Lower lobe of right lung (tissue), 2 donors: ENCODE results near the gene ADAD1. TPM values are rescaled to one million over a fixed set of nuclear protein-coding genes. Genes with fewer than 3 reads are reported as not detected.

Experiments
- ATAC-seq, 2 donors: fragments of 200-7000 bp; cut with Tn5 transposase; one replicate each; pipeline ENCODE4 v1.9.1; 2020 to 2022; ENCODE audit warnings: mild to moderate bottlenecking in 2 of 2, moderate library complexity in 2 of 2
- DNase-seq: peaks from one replicate; pipeline ENCODE4 v3.0.0-alpha.2; 2020
- H3K27ac ChIP-seq: fragments of 200-600 bp; one replicate; pipeline ENCODE4 v1.8.0; 2022
- H3K27me3 ChIP-seq: fragments of 200-600 bp; one replicate; pipeline ENCODE4 v1.8.0; 2022; ENCODE audit warnings: low read depth
- H3K36me3 ChIP-seq: fragments of 200-600 bp; one replicate; pipeline ENCODE4 v1.8.0; 2022; ENCODE audit warnings: mild to moderate bottlenecking
- H3K4me1 ChIP-seq: fragments of 200-600 bp; one replicate; pipeline ENCODE4 v1.8.0; 2022
- H3K4me3 ChIP-seq: fragments of 200-600 bp; one replicate; pipeline ENCODE4 v1.8.0; 2022; ENCODE audit warnings: mild to moderate bottlenecking
- H3K9me3 ChIP-seq: fragments of 200-600 bp; one replicate; pipeline ENCODE4 v1.8.0; 2022
- intact Hi-C: fragments of 100-400 bp; cut with DNase I; formaldehyde crosslinking; loops from one replicate; pipeline ENCODE4 v1.11.0; 2022
- total RNA-seq: library from RNA; stranded (reverse); fragmentation: NEBNext Ultra II Directional; extraction: Animal tissue kit (Norgen Biotek cat#: 25700); gene quantifications from one replicate; pipeline ENCODE4 v1.2.1, GENCODE V29; 2021
- TF ChIP-seq, protein P1 (sequence below): fragments of 200-600 bp; IDR thresholded peaks from one replicate; pipeline ENCODE4 v1.8.0; 2022; ENCODE audit warnings: antibody characterized with exemption, mild to moderate bottlenecking
- donor health status: DM: no; HTN: yes; CAD: no; lungs with severe emphysema.

Gene ADAD1
- total RNA-seq, 1 donor from 2014 or later: not detected

DNA sequence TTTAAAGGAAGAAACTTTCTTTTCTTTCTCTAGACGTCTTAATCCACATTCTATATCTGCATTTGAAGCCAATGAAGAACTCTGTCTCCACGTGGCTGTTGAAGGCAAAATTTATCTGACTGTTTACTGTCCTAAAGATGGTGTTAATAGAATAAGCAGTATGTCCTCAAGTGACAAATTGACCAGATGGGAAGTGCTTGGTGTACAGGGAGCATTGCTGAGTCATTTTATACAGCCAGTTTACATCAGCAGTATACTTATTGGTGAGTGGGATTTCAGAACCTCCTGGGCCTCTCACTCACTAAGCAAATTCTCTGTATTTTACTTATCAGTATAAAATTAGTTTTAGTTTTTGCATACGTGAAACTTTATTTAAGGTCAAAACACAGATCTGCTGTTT is 33.7 kb downstream of the ADAD1 start:
- no peaks in the 10 kb centered on the region for H3K4me1 ChIP-seq
- no peaks in the 10 kb centered on the region for H3K27me3 ChIP-seq
- DNase-seq (no peak), ATAC-seq (no peak)
- H3K4me3 ChIP-seq: no peak overlapping the region
- H3K27ac ChIP-seq: no peak overlapping the region
- H3K36me3 ChIP-seq: no peaks in the 10 kb centered on the region
- no peaks in the 10 kb centered on the region for H3K9me3 ChIP-seq
- intact Hi-C loops: no loop called here
- TF ChIP-seq, protein P1, sequence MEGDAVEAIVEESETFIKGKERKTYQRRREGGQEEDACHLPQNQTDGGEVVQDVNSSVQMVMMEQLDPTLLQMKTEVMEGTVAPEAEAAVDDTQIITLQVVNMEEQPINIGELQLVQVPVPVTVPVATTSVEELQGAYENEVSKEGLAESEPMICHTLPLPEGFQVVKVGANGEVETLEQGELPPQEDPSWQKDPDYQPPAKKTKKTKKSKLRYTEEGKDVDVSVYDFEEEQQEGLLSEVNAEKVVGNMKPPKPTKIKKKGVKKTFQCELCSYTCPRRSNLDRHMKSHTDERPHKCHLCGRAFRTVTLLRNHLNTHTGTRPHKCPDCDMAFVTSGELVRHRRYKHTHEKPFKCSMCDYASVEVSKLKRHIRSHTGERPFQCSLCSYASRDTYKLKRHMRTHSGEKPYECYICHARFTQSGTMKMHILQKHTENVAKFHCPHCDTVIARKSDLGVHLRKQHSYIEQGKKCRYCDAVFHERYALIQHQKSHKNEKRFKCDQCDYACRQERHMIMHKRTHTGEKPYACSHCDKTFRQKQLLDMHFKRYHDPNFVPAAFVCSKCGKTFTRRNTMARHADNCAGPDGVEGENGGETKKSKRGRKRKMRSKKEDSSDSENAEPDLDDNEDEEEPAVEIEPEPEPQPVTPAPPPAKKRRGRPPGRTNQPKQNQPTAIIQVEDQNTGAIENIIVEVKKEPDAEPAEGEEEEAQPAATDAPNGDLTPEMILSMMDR: no peak

DNA sequence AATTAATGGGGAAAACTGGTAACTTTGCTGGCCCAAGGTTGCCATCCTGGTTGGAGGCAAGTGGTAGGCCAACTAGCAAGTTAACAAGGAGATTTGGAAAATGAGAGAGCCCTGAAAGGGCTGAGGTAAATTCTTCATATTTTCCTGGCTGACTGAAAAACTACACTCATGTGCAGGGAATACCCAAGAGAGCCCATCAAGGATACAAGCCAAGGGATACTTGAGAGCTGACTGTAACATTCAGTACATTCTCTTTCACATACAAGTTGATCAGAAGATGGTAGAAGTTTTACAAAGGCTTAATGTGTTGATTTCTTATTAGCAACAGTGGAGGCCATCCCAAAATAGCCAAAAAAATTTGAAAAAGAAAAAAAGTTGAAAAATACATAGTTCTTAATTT is 44.4 kb downstream of the ADAD1 start:
- Histone ChIP-seq H3K4me3 (no peak overlapping the region), H3K4me1 (no peaks in the 10 kb centered on the region), H3K27me3 (no peaks in the 10 kb centered on the region), H3K36me3 (no peaks in the 10 kb centered on the region), H3K9me3 (peaks cover 4% of the 10 kb centered on the region), H3K27ac (no peak overlapping the region)
- intact Hi-C loops: no loop called here
- no peak for DNase-seq
- ATAC-seq: no peak
- TF ChIP-seq, protein P1: no peak

DNA sequence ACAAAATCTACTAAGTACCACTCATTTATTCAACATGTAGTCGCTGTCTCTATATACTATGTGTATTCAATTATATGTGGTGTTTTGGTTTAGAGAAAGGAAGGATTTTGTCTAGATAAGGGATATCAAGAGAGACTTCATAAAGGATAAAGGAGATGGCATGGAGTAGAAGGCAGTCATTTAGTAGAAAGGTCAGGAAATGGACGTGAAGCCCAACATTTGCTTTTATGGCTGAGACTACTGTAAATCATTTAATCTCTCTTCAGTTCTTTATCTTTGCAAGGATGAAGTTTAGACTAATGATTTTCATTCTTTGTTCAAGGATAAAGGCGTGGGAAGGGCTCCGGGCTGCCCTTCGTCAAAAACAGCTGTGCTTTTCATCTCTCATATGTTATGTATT is 52.5 kb downstream of the ADAD1 start:
- no peak overlapping the region for H3K4me3 ChIP-seq
- H3K9me3 ChIP-seq: no peaks in the 10 kb centered on the region
- no peaks in the 10 kb centered on the region for H3K27me3 ChIP-seq
- TF ChIP-seq, protein P1: no peak
- DNase-seq (no peak), ATAC-seq (no peak)
- H3K36me3 ChIP-seq: no peaks in the 10 kb centered on the region
- no peak overlapping the region for H3K27ac ChIP-seq
- intact Hi-C loops: no loop called here
- no peaks in the 10 kb centered on the region for H3K4me1 ChIP-seq

DNA sequence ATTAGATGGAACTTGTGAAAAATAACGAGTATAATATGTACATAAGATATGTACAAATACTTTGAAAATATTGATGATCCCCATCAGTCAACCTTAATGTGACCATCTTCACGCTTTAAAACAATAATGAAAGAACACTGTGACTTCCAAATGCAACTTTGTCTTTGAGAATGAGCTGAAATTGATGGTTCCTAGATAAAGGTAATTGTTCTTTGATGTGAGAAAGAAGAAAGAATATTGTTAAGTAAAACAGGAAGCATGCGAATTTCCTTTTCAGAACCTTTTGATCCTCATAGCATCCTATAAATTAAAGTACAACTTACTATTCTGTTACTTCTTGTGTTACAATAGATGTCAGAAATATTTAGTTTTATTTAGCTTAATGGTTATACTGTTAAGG is 55.5 kb downstream of the ADAD1 start:
- TF ChIP-seq, protein P1: no peak
- DNase-seq (no peak), ATAC-seq (no peak)
- Histone ChIP-seq H3K27me3 (no peaks in the 10 kb centered on the region), H3K4me3 (no peak overlapping the region), H3K36me3 (no peaks in the 10 kb centered on the region), H3K9me3 (no peaks in the 10 kb centered on the region), H3K4me1 (no peaks in the 10 kb centered on the region), H3K27ac (no peak overlapping the region)
- intact Hi-C loops: no loop called here

DNA sequence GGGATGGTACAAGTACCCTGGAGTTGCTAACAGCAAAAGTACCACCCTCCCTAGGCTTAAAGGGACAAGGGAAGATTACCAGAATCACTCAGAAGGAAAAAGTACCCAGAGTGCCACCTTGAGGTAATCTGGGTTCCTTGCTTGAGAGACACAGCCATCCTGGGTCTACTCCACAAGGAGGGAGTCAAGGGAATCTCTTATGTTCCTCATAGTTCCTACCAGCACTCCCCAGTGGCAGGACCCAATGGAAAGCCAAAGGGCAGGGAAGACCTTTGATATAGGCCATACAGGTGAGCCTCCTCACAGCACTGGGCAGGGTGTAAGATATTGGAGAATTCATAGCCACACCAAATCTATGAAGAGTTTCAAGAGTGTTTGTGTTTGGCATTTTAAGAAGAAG is 72.0 kb downstream of the ADAD1 start:
- no peak overlapping the region for H3K4me3 ChIP-seq
- TF ChIP-seq, protein P1: no peak
- H3K36me3 ChIP-seq: no peaks in the 10 kb centered on the region
- no peaks in the 10 kb centered on the region for H3K9me3 ChIP-seq
- H3K27me3 ChIP-seq: no peaks in the 10 kb centered on the region
- ATAC-seq (no peak), DNase-seq (no peak)
- no peak overlapping the region for H3K27ac ChIP-seq
- intact Hi-C loops: no loop called here
- no peaks in the 10 kb centered on the region for H3K4me1 ChIP-seq

DNA sequence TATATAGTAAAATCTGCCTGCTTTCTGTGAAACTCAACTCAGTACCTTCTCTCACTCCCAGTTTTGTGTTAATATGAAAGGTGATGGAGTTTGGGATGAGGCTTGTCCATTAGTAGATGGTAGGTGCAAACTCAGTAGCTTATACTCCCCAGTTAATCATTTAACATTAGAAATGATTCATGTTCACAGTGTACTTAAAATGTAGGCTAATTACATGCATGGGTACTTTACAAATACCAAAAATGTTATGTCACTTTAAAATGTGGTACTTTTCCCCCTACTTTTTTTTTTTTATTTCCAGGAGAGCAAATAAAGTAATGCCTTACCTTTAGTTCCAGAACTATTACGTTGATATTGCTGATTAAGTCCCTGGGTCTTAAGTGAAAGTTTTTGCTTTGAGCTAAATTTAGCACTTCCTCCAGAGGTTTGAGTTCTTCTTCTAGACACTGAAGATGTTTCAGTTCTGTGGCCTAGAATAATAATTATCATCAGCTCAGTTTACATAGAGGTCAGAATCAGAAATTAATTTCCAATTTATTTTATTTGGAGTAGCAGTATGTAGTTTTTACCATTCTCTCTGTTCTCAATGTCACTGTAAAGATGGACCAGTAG is 74.7 kb downstream of the ADAD1 start:
- H3K27ac ChIP-seq: no peak overlapping the region
- no peaks in the 10 kb centered on the region for H3K27me3 ChIP-seq
- no peak for ATAC-seq
- H3K36me3 ChIP-seq: no peaks in the 10 kb centered on the region
- H3K4me1 ChIP-seq: no peaks in the 10 kb centered on the region
- intact Hi-C loops: no loop called here
- no peaks in the 10 kb centered on the region for H3K9me3 ChIP-seq
- TF ChIP-seq, protein P1: no peak
- DNase-seq: no peak
- no peak overlapping the region for H3K4me3 ChIP-seq
